PFSK-1 (cell line): ENCODE results near the gene VPS45.

Experiments
- POLR2AphosphoS5 ChIP-seq: IDR thresholded peaks from 2 replicates; pipeline ENCODE4 v1.6.1; 2012; ENCODE audit warnings: low read depth, mild to moderate bottlenecking, control low read depth, low read length, moderate library complexity
- TAF1 ChIP-seq: IDR thresholded peaks from 2 replicates; pipeline ENCODE4 v1.6.1; 2012; ENCODE audit warnings: low read length, control low read depth, borderline replicate concordance; ENCODE audit not compliant: insufficient read depth

DNA sequence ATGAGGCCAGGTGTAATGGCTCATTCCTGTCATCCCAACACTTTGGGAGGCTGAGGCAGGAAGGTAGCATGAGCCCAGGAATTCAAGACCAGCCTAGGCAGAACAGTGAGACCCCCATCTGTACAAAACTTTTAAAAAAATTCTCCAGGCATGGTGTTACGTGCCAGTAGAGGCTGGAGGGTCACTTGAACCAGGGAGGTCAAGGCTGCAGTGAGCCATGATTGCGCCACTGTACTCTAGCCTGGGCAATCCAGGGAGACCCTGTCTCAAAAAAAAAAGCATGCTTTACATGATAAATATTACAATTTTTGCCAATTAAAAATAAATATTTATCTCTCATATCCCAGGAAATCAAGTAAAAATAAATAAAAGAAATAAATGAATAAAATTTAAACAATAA is 17.6 kb upstream of the VPS45 start:
- no peak for TF ChIP-seq TAF1
- no peak for TF ChIP-seq POLR2AphosphoS5
